Inferior parietal cortex (tissue), 1 donor: ENCODE data around the gene RAET1L.
"Not testable (repeated sequence)": the region's sequence is repeated elsewhere in the genome, so short reads cannot be mapped to it uniquely, and the experiment has no call there.

Source experiments
- DNase-seq: peaks from one replicate; pipeline ENCODE4 v3.0.0-alpha.2; 2016; ENCODE audit errors: extremely low spot score

Gene RAET1L

GRCh38 chr6:149991472-149991795 lies 33.9 kb downstream of the RAET1L start:
- not testable (repeated sequence) for DNase-seq

- no peak for DNase-seq
These were observed 34.5 kb downstream of the RAET1L start for GRCh38 chr6:149990661-149991471.

- DNase-seq = no peak
These were observed 35.1 kb downstream of the RAET1L start for GRCh38 chr6:149990212-149990660.

GRCh38 chr6:149988550-149989346 lies 36.6 kb downstream of the RAET1L start:
- no peak for DNase-seq

GRCh38 chr6:149987602-149988107 lies 37.7 kb downstream of the RAET1L start:
- DNase-seq = no peak

- DNase-seq = no peak
These were observed 39.8 kb downstream of the RAET1L start for GRCh38 chr6:149985481-149985937.

- no peak for DNase-seq
These were observed 40.6 kb downstream of the RAET1L start for GRCh38 chr6:149984773-149985172.

GRCh38 chr6:149983145-149983544 lies 42.2 kb downstream of the RAET1L start:
- no peak for DNase-seq

- DNase-seq = no peak
These were observed 46.0 kb downstream of the RAET1L start for GRCh38 chr6:149979293-149979692.

- DNase-seq = no peak
These were observed 46.7 kb downstream of the RAET1L start for GRCh38 chr6:149978610-149979009.

GRCh38 chr6:149977221-149977620 lies 48.1 kb downstream of the RAET1L start:
- DNase-seq = no peak

GRCh38 chr6:149975400-149975799 lies 49.9 kb downstream of the RAET1L start:
- no peak for DNase-seq

GRCh38 chr6:149974825-149975224 lies 50.5 kb downstream of the RAET1L start:
- no peak for DNase-seq

GRCh38 chr6:149974394-149974793 lies 50.9 kb downstream of the RAET1L start:
- DNase-seq = not testable (repeated sequence)

- no peak for DNase-seq
These were observed 55.7 kb downstream of the RAET1L start for GRCh38 chr6:149969635-149970034.

- not testable (repeated sequence) for DNase-seq
These were observed 56.4 kb downstream of the RAET1L start for GRCh38 chr6:149968909-149969308.
